Testis (tissue), 2 donors: Measurements from ENCODE around the gene KLHL1.

Experiments used
- POLR2A ChIP-seq: fragments of 450-650 bp; IDR thresholded peaks from one replicate; pipeline ENCODE4 v1.6.1; 2017; ENCODE audit warnings: antibody characterized with exemption, mild to moderate bottlenecking, moderate library complexity
- TF ChIP-seq, protein P1 (sequence below), 3 experiments: fragments of 450-650 bp in 2 of 3; fragments of 200-600 bp in 1 of 3; sonication (generic) in 1 of 3; IDR thresholded peaks; one replicate each; pipeline ENCODE4 v1.5.1; 2016 to 2019; ENCODE audit warnings: antibody characterized with exemption in 3 of 3, mild to moderate bottlenecking in 2 of 3, moderate library complexity in 1 of 3

DNA sequence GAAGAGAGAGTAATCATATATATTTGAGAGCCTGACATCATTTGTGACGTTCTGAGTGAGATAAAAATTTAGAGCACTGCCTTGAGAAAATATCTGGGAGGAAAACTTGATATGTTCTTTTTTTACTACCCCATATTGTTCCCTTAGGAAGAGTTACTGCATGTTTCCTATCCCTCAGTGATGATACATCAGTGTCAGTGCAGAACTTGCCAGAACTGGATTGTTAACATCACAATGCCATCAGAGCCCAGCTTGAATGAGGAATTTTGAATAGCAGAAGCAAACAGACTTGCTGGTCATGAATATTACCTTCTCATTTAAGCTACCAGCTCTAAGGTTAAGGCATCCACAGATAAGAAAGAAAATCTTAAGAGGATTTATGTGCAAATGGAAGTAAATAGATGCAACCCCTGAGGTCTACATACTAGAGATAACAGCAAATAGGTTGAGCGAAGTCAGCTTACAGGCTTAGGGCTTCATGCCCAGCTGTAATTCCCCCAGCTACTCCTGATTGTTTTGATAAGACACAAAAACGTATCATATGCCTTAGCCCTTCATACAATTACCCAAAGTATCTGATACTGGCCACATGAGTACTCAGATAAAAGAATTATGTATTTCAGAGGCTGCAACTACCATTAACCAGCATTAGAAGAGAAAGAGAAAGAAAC, 314.3 kb downstream of the KLHL1 start:
- TF ChIP-seq, protein P1, sequence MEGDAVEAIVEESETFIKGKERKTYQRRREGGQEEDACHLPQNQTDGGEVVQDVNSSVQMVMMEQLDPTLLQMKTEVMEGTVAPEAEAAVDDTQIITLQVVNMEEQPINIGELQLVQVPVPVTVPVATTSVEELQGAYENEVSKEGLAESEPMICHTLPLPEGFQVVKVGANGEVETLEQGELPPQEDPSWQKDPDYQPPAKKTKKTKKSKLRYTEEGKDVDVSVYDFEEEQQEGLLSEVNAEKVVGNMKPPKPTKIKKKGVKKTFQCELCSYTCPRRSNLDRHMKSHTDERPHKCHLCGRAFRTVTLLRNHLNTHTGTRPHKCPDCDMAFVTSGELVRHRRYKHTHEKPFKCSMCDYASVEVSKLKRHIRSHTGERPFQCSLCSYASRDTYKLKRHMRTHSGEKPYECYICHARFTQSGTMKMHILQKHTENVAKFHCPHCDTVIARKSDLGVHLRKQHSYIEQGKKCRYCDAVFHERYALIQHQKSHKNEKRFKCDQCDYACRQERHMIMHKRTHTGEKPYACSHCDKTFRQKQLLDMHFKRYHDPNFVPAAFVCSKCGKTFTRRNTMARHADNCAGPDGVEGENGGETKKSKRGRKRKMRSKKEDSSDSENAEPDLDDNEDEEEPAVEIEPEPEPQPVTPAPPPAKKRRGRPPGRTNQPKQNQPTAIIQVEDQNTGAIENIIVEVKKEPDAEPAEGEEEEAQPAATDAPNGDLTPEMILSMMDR (IDR thresholded peaks at IDR 0.05), result no peak
- TF ChIP-seq POLR2A, result no peak
